H54 (cell line): Measurements from ENCODE around the gene SOX21.
"Not testable (repeated sequence)": the region's sequence is repeated elsewhere in the genome, so short reads cannot be mapped to it uniquely, and the experiment has no call there.

Experiments
- DNase-seq: peaks from one replicate; pipeline ENCODE4 v3.0.0; 2011; ENCODE audit warnings: low spot score, mixed read lengths; ENCODE audit not compliant: insufficient read length
- FAIRE-seq: peaks from 3 replicates; lab custom pipeline; 2011; peaks lifted over from hg19 to GRCh38; lab: Jason Lieb, UNC
- POLR2A ChIP-seq: IDR thresholded peaks from 2 replicates; pipeline ENCODE4 v1.6.1; 2011; ENCODE audit warnings: low read depth, mild to moderate bottlenecking, low read length

SOX21 gene

DNA sequence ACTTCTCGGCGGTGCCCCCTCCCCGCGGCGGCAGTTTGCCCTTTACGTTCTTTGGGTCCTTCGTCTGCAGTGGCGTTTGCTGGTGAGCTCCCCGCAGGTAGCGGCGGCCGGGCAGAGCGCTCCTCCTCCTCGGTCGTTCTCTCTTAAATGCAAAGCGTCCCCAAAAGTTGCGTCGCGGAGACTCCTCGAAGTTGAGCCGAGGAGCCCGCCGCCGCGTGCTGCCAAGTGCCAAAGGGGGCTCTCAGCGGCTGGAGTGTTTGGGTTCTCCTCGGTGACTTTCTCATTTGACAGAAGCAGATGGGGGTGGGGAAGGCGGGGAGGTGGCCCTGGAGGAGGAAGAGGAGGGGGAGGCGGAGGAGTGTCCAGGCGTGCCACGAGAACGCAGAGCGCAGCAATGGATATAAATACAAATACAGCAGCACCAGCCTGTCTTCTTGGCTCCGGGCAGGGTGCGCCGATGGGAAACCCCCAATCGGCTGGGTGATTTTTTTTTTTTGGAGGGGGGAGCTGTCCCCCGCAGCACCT lies at the start of gene SOX21:
Gene SOX21, minus strand, starts transcription at position 259 of the 525 bp plus-strand sequence. CDS start 496 bp downstream, outside the sequence.
- TF ChIP-seq POLR2A, result no peak
- no peak for FAIRE-seq
- no peak for DNase-seq

DNA sequence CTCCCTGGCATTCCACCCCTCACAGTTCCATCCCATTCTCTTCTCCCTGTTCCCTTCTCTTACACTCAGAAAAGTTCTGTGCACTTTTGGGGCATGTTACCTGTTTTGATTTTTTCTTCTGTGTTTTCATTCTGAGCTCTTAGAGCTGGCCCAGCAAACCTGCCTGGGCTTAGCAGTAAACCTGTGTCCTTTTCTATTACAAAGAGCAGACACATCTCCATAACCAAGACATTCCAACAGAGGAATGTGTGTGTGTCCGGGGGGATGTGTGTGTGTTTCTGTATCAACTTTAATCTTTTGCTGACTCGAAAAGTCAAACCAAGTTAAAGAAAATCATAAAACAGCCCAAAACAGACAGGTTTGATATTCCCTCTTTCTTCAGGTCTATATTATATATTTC lies 49.1 kb upstream of the SOX21 start:
- no peak for DNase-seq
- FAIRE-seq, result no peak
- TF ChIP-seq POLR2A, result no peak

DNA sequence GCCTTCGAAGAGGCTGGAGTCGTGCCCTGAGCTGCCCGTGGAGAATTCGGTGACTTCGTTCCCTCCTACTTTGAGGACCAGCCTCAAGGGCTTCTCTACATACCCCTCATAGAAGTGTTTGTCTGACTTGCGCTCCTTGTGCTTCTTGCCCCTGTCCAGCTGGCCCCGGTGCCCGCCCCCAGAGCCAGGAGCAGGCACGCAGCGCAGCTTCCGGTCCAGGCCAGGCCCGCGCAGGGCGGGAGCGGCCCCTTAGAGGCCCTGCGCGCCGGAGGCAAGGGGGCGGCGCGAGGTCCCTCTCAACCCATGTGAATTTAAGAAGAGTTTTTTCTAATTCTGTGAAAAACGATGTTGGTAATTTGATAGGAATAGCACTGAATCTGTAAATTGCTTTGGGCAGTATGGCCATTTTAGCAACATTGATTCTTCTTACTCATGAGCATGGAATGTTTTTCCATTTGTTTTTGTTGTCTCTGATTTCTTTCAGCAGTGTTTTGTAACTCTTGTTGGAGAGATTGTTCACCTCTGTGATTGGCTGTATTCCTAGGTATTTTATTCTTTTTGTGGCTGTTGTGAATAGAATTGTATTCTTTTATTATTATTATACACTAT lies 46.9 kb upstream of the SOX21 start:
- DNase-seq (no peak), FAIRE-seq (no peak)
- no peak for TF ChIP-seq POLR2A

DNA sequence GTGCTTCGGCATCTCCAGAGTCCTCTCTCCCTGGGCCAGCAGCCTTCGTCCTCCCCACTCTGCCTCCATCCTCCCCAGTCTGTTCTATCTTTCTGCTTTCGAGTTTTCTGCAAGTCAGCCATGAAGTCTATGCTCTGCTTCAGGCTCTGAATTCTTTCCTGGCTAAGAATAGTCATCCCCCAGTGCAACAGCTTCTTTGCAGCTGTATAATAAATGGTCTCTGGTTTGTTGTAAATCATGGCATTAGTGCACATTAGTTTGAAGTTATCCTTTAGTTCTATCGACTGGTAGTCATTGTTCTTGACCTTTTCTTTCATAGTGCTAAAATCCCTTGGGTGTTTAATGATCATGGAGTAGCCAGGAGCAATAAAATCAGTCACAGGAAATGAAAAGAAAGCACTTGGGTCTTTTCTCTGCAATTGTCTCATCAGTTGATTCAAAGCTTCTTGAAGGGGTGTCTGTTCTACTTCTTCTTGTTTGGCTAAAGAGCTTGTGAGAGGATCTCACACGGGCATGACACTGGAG lies 46.2 kb upstream of the SOX21 start:
- no peak for FAIRE-seq
- TF ChIP-seq POLR2A, result no peak
- no peak for DNase-seq

DNA sequence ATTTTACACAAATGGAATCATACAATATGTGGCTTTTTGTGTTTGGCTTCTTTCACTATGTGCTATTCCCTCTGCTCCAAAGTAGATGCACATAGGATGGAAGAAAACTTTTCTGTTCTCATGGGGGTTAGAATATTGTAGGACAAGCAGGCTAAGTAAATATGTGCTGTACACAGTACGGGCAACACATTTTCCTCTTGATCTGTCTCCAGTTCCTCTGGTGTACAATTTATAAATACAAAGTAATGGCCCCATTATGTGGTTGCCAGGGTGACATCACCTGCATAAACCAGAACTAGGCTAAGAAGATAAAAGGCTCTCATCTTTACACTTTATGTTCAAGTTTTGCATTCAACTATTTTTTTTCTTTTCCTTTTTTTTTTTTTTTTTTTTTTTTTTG lies 41.0 kb upstream of the SOX21 start:
- no peak for DNase-seq
- no peak for FAIRE-seq
- TF ChIP-seq POLR2A, result no peak

DNA sequence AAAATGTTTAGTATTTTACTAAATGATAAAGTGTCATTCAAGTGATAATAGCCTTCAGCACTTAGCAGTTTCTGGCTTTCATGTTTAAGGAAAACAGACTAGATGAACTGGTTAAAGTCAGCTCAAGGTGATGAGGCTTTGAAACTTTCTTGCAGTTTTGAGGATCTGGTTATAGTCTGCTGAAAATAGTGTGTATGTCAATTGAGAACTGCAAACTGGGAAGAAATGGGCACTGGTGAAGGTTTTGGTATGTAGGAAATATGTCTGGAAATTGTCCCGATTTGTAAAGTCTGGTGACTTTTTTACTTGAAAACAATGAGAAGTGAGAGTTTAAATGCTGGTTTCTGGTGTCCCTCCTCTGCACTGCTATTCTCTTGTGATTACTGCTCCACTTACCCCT lies 36.8 kb upstream of the SOX21 start:
- DNase-seq, result no peak
- FAIRE-seq, result peak; percentile 11
- TF ChIP-seq POLR2A, result no peak

DNA sequence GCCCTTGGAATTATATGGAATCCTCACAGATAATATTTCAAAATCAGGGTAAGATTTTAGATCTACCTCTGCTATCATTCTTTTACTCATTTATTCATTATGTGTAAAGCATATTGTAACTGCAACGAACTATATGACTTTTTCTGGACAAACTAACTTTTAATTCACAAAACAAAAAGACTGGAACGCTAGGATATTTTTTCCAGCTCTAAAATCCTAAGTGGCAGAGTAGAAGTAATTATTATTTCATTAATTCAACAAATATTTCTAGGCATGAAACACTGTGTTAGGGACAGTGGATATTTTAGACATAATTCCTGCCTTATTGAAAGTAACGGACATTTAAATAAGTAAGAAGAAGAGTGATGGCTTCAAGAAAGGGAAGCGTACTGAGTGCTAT lies 26.9 kb upstream of the SOX21 start:
- no peak for TF ChIP-seq POLR2A
- FAIRE-seq (no peak), DNase-seq (no peak)

DNA sequence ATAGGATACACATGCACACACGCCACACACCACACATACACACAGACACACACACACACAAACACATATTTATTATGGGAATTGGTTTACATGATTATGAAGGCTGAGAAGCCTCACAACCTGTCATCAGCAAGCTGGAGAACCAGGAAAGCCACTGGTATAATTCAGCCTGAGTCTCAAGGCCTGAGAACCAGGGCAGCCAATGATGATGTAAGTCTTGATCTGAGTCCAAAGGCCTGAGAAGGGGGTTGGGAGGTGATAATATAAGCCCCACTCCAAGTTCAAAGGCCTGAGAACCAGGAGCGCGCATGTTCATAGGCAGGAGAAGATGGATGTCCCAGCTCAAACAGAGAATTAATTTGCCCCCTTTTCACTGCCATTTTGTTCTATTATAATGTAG lies 18.7 kb upstream of the SOX21 start:
- no peak for DNase-seq
- FAIRE-seq, result no peak

DNA sequence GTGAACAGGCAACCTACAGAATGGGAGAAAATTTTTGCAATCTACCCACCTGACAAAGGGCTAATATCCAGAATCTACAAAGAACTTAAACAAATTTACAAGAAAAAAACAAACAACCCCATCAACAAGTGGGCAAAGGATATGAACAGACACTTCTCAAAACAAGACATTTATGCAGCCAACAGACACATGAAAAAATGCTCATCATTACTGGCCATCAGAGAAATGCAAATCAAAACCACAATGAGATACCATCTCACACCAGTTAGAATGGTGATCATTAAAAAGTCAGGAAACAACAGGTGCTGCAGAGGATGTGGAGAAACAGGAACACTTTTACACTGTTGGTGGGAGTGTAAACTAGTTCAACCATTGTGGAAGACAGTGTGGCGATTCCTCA lies 17.6 kb upstream of the SOX21 start:
- not testable (repeated sequence) for DNase-seq, FAIRE-seq

More for the DNA sequence above, 18.7 kb upstream of the SOX21 start:
- TF ChIP-seq POLR2A, result no peak

DNA sequence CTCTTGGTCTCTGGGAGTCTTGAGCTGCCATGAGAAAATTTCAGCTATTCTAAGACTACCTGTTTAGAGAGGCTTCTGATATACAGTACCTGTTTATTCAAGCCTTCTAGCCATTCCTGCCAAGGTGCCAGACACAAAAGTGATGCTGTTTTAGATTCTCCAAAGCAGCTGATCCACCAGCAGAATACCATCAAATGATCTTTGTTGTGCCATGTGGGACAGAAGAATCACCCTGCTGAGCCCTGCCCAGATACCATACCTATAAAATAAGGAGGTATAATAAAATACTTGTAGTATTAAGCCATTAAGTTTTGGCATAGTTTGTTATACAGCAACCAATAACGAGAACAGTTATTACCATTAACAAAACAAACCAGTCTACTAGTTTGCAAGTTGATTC lies 14.1 kb upstream of the SOX21 start:
- TF ChIP-seq POLR2A, result no peak
- FAIRE-seq (no peak), DNase-seq (no peak)

DNA sequence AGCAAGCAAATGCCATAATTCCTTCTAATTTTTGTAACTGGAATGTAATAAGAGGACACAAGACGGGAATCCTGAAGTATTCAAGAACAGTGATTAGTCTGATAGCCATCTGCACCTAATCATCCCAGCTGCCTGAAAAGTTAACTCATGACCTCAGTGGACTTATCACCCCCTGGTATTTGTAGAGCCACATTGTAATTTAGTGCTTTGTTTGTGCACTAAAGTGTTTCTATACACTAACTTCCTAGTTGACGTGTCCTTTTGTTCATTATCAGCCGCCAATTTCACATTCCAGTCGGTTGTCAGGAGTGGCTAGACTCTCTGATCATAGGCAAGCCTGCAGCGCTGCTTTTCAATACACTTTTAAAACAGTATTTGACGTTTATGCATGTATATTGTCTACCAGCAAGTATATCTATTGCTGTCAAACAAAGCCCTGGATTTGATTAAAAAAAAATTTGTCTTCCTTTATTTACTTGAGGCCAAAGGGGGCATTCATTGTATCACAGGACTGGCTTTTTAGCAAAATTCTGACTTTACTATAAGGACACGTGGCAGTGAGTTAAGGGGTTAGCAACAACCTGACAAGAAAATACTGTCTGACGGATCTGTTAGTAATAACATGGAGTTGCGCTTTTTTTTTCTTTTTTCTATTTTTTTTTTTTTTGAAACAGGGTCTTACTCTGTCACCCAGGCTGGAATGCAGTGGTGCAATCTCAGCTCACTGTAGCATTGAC lies 10.4 kb upstream of the SOX21 start:
- FAIRE-seq, result no peak
- no peak for TF ChIP-seq POLR2A
- DNase-seq, result no peak

DNA sequence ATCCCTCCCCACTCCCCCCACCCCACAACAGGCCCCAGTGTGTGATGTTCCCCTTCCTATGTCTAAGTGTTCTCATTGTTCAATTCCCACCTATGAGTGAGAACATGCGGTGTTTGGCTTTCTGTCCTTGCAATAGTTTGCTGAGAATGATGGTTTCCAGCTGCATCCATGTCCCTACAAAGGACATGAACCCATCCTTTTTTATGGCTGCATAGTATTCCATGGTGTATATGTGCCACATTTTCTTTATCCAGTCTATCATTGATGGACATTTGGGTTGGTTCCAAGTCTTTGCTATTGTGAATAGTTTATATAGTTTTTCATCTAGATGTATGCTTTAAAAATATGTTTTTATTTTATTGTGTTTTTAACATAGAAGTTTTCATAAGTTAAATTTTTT lies 6.4 kb upstream of the SOX21 start:
- FAIRE-seq, result not testable (repeated sequence)

DNA sequence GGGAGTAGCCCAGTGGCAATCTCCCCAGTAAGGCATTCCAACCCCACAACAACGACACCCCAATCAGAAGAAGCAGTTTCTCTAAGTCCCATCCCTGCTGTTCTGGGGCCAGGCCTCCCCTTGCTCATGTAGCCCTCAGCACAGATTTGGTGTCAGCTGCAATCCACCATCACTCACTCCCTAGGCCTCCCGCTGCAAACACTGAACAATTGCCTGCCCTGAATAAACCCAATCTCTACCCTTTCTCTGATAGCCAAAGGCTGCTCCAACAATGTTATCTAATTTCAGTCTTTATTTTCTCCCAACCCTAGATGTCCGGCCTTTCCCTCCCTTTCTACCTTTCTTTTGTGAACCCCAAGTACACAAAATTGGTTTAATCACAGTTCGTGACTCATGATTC lies 5.6 kb upstream of the SOX21 start:
- no peak for TF ChIP-seq POLR2A
- no peak for DNase-seq
- no peak for FAIRE-seq

More for the DNA sequence above, 6.4 kb upstream of the SOX21 start:
- not testable (repeated sequence) for DNase-seq

DNA sequence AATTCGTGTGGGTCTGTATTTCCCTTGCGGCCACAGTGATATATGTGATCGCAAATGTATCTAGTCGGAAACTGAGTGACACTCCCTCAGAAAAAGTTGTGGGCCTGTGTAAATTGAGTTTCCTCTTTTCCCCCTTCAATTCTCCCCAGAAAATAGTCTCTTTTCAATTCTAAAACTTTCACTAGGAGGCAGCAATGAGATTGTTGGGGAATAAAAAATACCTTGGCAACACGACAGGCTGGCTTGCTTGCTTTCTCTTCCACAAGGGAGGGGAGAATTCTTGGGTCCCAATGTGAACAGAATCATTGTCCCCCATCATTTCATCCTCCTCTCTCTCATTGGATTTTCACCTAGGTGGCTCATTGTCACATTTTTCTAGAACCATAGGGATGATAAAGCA lies 3.7 kb upstream of the SOX21 start:
- TF ChIP-seq POLR2A, result no peak
- DNase-seq (no peak), FAIRE-seq (no peak)
